HG03571 (cell line): Measurements from ENCODE around the gene ISY1.
"Not testable (repeated sequence)": the region's sequence is repeated elsewhere in the genome, so short reads cannot be mapped to it uniquely, and the experiment has no call there.

Experiments used
- ATAC-seq: cut with Tn5 transposase; IDR thresholded peaks from one replicate; pipeline ENCODE4 v1.9.1; 2021; ENCODE audit not compliant: unreplicated experiment

The ISY1 gene

DNA sequence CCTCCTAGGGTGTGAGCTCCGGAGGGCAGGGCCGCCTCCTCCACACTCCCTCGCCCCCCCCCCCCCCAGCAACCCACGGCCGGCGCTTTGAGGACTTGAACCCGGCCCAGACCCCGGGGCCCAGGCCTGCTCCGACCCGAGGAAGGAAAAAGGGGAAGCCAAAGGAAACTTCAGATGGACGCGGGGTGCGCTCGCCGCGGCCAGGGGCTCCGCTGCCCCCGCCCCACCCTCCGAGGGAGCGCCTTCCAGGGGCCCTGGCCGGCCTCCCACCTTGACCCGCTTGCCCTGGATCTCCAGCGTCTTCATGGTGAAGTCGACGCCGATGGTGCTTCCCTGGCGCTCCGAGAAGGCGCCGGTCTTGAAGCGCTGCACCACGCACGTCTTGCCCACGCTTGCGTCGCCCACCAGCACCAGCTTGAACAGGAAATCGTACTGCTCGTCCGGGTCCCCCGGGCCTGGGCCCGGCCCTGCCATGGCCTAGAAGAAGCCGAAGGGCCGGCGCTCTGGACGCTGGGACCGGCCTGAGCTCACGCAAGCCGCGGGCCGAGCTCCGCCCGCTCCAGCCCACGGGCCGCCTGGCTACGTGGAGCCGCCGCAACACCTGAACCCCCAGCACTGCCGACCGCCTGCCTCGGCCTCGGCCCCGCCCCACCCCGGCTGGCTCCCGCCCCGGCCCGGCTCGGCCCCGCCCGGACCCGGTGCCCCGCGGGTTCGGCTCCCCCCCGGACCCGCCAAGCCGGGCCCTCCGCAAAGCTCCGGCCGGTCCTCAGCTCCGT is 39.7 kb downstream of the ISY1 start:
- ATAC-seq: peak; percentile 16

- peak; percentile 73 for ATAC-seq
Measured at GRCh38 chr3:129120254-129121004, 40.4 kb downstream of the ISY1 start.

GRCh38 chr3:129119365-129120100 is 41.3 kb downstream of the ISY1 start:
- ATAC-seq: no peak

DNA sequence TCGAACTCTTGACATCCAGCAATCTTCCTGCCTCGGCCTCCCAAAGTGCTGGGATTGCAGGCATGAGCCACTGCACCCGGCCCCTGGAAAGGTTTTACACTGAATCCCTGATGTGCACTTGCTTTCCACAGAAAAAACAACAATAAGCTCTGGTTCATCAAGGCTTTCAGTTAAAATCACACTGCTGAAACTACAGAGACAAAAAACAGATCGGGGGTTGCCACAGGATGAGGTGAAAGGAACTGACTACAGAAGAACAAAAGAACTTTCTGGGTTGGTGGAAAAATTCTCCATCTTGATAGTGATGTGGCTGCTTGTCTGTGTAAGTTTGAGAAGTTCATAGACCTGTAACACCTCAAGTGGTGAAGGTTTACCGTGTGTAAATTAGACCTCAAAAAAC is 42.1 kb downstream of the ISY1 start:
- no peak for ATAC-seq

- ATAC-seq: no peak
Measured at GRCh38 chr3:129117134-129117533, 43.7 kb downstream of the ISY1 start.

- ATAC-seq: no peak
Measured at GRCh38 chr3:129116482-129116946, 44.3 kb downstream of the ISY1 start.

DNA sequence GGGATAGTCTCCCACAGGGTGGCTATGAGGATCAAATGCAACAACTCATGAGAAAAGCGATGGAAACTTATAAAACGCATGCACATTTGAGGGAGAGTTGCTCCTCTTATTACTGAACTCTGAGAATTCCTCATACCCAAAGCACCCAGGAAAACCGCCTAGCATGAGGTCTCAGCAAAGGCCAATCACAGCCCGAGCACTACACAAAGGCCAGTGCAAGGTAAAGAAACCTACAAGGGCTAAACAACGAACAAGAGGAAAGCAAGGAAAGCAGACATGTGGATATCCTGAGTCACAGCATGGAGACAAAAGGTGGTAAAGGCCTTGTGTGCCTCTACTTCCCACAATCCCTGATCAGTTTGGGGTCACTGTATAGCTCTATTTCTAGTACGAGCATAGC is 46.4 kb downstream of the ISY1 start:
- ATAC-seq: no peak

- no peak for ATAC-seq
Measured at GRCh38 chr3:129112308-129113052, 48.4 kb downstream of the ISY1 start.

DNA sequence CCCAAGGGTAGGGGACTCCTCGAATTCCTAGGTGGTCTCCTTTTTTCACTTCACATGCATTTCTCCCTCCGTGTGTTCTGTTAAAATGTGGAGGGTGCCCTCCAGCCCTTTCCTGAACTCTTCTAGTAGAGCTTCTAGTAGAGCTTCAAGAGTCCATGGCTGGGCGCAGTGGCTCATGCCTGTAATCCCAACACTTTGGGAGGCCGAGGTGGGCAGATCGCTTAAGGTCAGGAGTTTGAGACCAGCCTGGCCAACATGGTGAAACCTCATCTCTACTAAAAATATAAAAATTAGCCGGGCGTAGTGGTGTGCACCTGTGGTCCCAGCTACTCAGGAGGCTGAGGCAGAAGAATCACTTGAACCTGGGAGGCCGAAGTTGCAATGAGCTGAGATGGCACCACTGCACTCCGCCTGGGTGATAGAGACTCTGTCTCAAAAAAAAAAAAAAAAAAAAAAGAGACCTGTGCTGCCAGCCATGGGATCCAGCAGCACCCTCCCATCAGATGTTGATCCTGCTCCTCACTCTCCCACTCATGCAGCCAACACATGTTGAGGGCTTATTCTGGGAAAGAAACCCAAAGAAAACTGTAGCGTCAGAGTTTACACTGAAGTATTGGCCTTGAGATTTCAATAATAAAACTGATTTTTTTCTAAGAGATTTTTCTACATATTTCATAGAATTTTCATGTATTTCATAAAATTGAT is 49.6 kb downstream of the ISY1 start:
- ATAC-seq: not testable (repeated sequence)

DNA sequence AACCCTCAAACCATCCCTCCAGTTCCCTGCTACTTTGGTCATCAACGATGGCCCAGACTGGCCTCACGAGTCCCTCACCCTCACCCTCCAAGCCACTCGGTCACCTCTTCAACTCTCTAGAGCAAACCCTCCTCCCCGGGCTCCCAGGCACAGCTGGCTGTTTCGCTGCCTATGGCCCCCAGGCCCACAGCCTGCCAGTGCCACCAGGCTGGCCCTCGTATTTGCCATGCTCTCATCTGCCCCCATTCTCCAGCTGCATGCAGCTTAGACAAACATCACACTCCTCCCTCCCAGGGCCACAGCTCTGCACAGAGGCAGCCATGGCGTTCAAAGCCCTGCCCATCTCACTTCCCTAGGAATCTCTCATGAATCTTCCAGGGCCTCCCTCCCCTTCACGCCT is 53.1 kb downstream of the ISY1 start:
- ATAC-seq: no peak

- ATAC-seq: no peak
Measured at GRCh38 chr3:129106866-129107565, 53.8 kb downstream of the ISY1 start.

- no peak for ATAC-seq
Measured at GRCh38 chr3:129106320-129106719, 54.5 kb downstream of the ISY1 start.

- ATAC-seq: no peak
Measured at GRCh38 chr3:129105862-129106261, 55.0 kb downstream of the ISY1 start.

GRCh38 chr3:129104498-129105079 is 56.3 kb downstream of the ISY1 start:
- ATAC-seq: no peak

DNA sequence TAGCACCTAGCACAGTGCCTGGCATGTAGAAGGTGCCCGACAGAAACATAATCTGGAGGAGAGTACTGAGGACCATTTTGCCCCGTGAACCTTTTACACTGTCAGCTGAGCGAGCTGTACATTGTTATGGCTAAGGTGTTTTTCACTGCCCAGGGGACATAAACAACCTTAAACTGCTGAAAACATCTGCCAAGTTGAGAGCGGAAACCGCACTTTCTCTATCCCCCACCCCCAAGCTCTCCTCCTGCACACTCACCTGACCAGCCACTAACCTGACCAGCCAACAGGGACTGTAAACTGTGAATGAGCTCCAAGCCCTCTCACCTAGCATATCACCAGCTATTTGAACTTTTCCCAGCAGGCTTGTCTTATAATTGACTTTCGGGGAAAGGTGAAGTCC is 56.8 kb downstream of the ISY1 start:
- no peak for ATAC-seq

- no peak for ATAC-seq
Measured at GRCh38 chr3:129103296-129103695, 57.6 kb downstream of the ISY1 start.

DNA sequence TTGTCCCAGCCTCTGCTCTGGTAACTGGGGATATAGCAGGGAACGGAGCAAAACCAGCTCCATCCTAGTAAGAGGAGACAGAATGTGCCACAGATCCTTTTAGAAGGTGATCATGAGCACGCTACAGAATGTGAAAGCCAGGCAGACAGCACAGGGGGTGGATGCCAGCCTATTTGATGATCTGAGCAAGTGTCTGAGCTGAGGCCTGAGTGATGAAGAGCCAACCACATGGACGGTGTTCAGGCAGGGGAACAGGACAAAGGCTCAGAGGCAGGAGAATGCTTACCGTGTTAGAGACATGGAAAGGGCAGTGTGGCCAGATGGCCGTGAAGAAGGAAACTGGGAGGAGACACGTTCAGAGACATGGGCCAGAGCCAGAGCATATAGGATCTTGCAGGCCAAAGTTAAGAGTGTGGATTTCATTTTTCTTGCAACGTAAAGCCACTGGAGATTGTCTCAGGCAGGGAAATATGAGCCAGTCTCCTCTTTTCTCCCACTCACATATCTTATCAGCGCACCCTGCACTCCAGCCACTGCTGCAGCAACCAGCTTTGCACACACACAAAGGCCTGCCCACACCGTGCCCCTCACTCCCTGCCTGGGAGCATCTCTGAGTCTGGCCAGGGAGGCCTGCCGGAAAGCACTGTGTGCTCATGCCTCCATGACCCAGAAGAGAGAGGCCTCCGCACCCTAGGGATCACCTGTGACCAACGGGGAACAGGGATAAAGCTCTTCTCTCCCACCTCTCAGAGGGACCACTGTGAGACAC is 59.3 kb downstream of the ISY1 start:
- ATAC-seq: no peak

DNA sequence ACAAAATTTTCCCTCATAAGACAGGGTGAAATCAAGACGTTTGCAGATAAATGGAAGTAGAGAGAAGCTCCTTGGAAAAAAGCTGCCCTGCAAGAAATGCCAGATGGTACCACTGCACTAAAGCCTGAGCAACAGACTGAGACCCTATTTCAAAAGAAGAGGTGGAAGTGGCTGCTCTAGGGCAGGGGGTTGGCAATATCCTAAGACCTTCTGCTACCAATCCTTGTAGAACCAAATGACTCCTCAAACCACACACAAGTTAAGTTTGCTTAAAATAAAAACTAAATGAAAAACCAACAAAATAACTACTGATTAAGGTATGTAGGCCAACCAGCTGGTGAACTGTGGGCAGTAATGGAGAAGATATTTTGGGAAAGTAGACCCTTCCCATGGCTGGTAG is 60.6 kb downstream of the ISY1 start:
- ATAC-seq: no peak

DNA sequence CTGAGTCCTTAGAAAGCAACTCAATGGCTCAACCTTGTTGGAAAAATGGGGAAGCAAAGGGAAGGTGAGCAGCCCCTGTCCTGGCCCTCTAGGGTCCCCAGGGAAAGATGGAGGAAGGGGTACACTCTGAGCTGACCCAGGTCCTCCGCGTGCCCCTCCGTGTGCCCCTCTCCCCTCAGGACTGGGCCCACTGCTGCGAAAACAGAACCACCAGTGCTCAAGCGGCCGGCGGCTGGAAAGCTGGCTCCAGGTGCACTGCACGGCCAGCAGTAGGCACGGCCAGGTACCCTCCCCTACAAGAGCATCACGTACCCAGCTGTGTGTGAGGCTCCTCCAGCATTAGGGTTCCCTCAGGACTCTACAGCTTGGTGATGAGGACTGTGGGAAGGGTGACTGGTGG is 65.6 kb downstream of the ISY1 start:
- no peak for ATAC-seq
